Stomach smooth muscle (tissue), 2 donors: Measurements from ENCODE around the gene ZGPAT.
A peak's percentile ranks its signal among the peaks of the same experiment; 100 is the strongest.

Experiments
- H3K27ac ChIP-seq: one replicate; pipeline ENCODE4 v1.7.0; 2013; ENCODE audit warnings: mild to moderate bottlenecking, low read length, inconsistent platforms
- H3K27me3 ChIP-seq, 2 donors: one replicate each; pipeline ENCODE4 v1.7.0; 2013; ENCODE audit warnings: low read length in 2 of 2; ENCODE audit not compliant: insufficient read depth in 2 of 2, control insufficient read depth in 1 of 2
- H3K36me3 ChIP-seq, 2 donors: one replicate each; pipeline ENCODE4 v1.7.0; 2013; ENCODE audit warnings: low read length in 2 of 2; ENCODE audit not compliant: control insufficient read depth in 2 of 2, insufficient read depth in 2 of 2
- H3K4me1 ChIP-seq: one replicate; pipeline ENCODE4 v1.7.0; 2013; ENCODE audit warnings: low read length; ENCODE audit not compliant: control insufficient read depth, insufficient read depth
- H3K4me3 ChIP-seq, 2 donors: one replicate each; pipeline ENCODE4 v1.7.0; 2013; ENCODE audit warnings: low read length in 2 of 2
- H3K9ac ChIP-seq, 2 donors: one replicate each; pipeline ENCODE4 v1.7.0; 2013; ENCODE audit warnings: low read length in 2 of 2, mild to moderate bottlenecking in 1 of 2
- H3K9me3 ChIP-seq, 2 donors: one replicate each; pipeline ENCODE4 v1.7.0; 2013; ENCODE audit warnings: low read length in 2 of 2; ENCODE audit not compliant: control insufficient read depth in 2 of 2
- donor health status: healthy.
- donor health status: Pancreatic carcinoma.

Gene ZGPAT

GRCh38 chr20:63693733-63694583 is 13.9 kb upstream of the ZGPAT start:
- Histone ChIP-seq H3K27me3 (no peaks in the 10 kb centered on the region), H3K27ac (no peak overlapping the region), H3K9me3 (no peaks in the 10 kb centered on the region), H3K4me1 (peaks cover 20% of the 10 kb centered on the region), H3K36me3 (peaks cover 0 to 5% of the 10 kb centered on the region in 2 donors), H3K9ac (no peak overlapping the region), H3K4me3 (no peak overlapping the region)

- H3K9ac ChIP-seq, result no peak overlapping the region
- no peaks in the 10 kb centered on the region for H3K9me3 ChIP-seq
- H3K36me3 ChIP-seq, result peaks cover 0 to 5% of the 10 kb centered on the region in 2 donors
- H3K4me3 ChIP-seq, result no peak overlapping the region
- peaks cover 28% of the 10 kb centered on the region for H3K4me1 ChIP-seq
- H3K27ac ChIP-seq, result no peak overlapping the region
- H3K27me3 ChIP-seq, result no peaks in the 10 kb centered on the region
Measured at GRCh38 chr20:63694584-63695423, 13.0 kb upstream of the ZGPAT start.

GRCh38 chr20:63695424-63696305 is 12.2 kb upstream of the ZGPAT start:
- Histone ChIP-seq H3K36me3 (peaks cover 0 to 5% of the 10 kb centered on the region in 2 donors), H3K4me3 (no peak overlapping the region), H3K4me1 (peaks cover 28% of the 10 kb centered on the region), H3K9me3 (no peaks in the 10 kb centered on the region), H3K27ac (no peak overlapping the region), H3K27me3 (no peaks in the 10 kb centered on the region), H3K9ac (peak overlapping the region in 1 of 2 donors; percentile 2)

- Histone ChIP-seq H3K4me1 (peaks cover 28% of the 10 kb centered on the region), H3K36me3 (peaks cover 0 to 5% of the 10 kb centered on the region in 2 donors), H3K4me3 (peak overlapping the region in 1 of 2 donors; percentile 49), H3K9me3 (no peaks in the 10 kb centered on the region), H3K27ac (no peak overlapping the region), H3K27me3 (no peaks in the 10 kb centered on the region), H3K9ac (peak overlapping the region in 1 of 2 donors; percentile 2)
Measured at GRCh38 chr20:63696306-63696627, 11.6 kb upstream of the ZGPAT start.

GRCh38 chr20:63696628-63697356 is 11.0 kb upstream of the ZGPAT start, which contains the start of gene TNFRSF6B:
TSS of gene TNFRSF6B (plus strand) at chr20:63696652. CDS start at chr20:63696768, 116 bp downstream.
- peaks cover 28% of the 10 kb centered on the region for H3K4me1 ChIP-seq
- peak within 1 kb of the TSS in 1 of 2 donors; percentile 2 for H3K9ac ChIP-seq
- no peak within 1 kb of the TSS for H3K27ac ChIP-seq
- no peaks in the 10 kb centered on the region for H3K9me3 ChIP-seq
- H3K36me3 ChIP-seq, result peaks cover 0 to 5% of the 10 kb centered on the region in 2 donors
- H3K27me3 ChIP-seq, result no peaks in the 10 kb centered on the region
- H3K4me3 ChIP-seq, result peak within 1 kb of the TSS in 1 of 2 donors; percentile 49

GRCh38 chr20:63697357-63697867 is 10.4 kb upstream of the ZGPAT start:
- Histone ChIP-seq H3K36me3 (peaks cover 0 to 5% of the 10 kb centered on the region in 2 donors), H3K4me3 (peak overlapping the region in 1 of 2 donors; percentile 49), H3K27me3 (no peaks in the 10 kb centered on the region), H3K9ac (no peak overlapping the region), H3K9me3 (no peaks in the 10 kb centered on the region), H3K27ac (no peak overlapping the region), H3K4me1 (peaks cover 28% of the 10 kb centered on the region)

GRCh38 chr20:63697868-63698545 is 9.8 kb upstream of the ZGPAT start:
- Histone ChIP-seq H3K27me3 (no peaks in the 10 kb centered on the region), H3K36me3 (peaks cover 0 to 5% of the 10 kb centered on the region in 2 donors), H3K9ac (no peak overlapping the region), H3K4me3 (no peak overlapping the region), H3K9me3 (no peaks in the 10 kb centered on the region), H3K4me1 (peaks cover 28% of the 10 kb centered on the region), H3K27ac (no peak overlapping the region)

GRCh38 chr20:63698739-63699465 is 8.9 kb upstream of the ZGPAT start:
- Histone ChIP-seq H3K27ac (peak overlapping the region; percentile 31), H3K27me3 (no peaks in the 10 kb centered on the region), H3K4me1 (peaks cover 28% of the 10 kb centered on the region), H3K4me3 (peak overlapping the region in 1 of 2 donors; percentile 1), H3K9me3 (no peaks in the 10 kb centered on the region), H3K36me3 (peaks cover 4 to 6% of the 10 kb centered on the region in 2 donors), H3K9ac (no peak overlapping the region)
